CD4-positive, alpha-beta T cell treated with Interleukin-4 for 4 hours (primary cell): ENCODE data around the gene PRKG1.

Experiments used
- DNase-seq: peaks from one replicate; pipeline ENCODE4 v3.0.0-alpha.2; 2020

PRKG1 gene

DNA sequence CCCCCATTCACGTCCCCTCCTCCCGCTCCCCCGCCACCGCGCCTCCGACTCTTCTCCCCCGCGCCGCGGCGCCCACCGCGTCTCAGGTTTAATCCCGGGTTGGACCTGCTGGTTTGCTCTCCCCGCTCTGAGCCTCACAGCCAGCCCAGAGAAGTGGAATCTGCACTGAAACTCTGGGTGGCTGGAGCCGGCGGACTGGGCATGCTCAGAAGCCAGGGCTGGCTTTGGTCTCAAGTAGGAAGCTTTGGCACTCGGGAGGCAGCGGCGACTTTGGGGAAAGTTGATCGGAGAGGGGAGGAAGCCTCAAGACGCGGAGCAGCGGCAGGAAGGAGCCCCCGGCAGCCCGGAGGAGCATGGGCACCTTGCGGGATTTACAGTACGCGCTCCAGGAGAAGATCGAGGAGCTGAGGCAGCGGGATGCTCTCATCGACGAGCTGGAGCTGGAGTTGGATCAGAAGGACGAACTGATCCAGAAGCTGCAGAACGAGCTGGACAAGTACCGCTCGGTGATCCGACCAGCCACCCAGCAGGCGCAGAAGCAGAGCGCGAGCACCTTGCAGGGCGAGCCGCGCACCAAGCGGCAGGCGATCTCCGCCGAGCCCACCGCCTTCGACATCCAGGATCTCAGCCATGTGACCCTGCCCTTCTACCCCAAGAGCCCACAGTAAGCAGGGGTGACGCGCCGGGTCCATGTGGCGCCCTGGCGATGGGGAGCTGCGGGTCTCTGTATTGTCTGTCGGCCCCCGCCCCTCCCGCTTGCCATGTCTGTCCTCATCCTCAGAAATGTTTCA is at the start of gene PRKG1:
TSS of gene PRKG1 (plus strand) at position 250 of the 791 bp plus-strand sequence.
- DNase-seq = no peak

DNA sequence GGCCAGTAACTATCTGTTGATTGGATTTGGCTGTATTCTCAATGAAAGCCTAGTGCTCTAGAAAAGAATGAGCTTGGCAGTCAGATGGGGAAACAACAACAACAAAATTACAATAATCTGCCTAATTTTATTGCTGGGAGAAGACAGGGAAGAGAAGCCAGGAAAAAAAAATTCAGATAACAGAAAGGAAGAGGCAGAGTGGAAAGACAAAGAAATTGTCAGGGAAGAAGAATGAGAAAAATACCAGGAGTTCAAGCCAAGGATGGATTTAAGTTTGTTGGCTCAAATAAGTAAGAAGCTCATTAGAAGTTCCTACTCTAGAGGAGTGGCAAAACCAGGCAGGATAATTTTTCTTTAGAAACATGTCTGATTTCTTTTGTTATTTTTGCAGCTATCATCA is 45.9 kb upstream of the PRKG1 start:
- no peak for DNase-seq

DNA sequence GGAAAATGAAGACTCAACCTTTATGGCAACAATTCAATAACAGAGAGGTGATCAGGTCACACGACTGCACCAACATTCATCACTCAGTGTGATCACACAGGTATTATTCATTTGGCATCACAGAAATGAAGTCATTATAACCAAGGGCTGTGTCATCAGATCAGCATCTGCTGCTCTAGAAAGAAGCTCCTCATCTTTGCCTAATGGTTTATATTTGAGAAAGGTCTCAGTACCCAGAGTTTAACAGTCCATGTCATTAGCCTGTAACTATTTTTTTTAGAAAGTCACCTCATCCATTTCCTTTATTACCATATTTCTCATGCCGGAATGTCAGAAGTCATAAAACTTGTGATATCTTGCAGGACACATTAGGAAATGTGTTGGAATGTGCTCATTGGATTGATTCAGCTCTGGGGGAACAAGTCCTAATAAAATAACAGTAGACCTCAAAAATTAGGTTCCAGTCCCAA is 45.1 kb upstream of the PRKG1 start:
- no peak for DNase-seq

DNA sequence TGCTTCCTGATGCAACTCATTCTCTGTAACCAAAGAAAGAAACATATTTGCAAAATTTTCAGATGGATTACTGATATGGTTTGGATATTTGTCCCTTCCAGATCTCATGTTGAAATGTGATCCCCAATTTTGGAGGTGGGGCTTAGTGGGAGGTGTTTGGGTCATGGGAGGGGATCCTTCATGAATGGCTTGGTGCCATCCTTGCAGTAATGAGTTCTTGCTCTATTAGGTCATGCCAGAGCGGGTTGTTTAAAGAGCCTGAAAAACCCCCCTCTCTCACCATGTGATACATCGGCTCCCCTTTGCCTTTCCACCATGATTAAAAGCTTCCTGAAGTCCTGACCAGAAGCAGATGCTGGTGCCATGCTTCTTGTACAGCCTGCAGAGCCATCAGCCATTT is 43.8 kb upstream of the PRKG1 start:
- DNase-seq = no peak

DNA sequence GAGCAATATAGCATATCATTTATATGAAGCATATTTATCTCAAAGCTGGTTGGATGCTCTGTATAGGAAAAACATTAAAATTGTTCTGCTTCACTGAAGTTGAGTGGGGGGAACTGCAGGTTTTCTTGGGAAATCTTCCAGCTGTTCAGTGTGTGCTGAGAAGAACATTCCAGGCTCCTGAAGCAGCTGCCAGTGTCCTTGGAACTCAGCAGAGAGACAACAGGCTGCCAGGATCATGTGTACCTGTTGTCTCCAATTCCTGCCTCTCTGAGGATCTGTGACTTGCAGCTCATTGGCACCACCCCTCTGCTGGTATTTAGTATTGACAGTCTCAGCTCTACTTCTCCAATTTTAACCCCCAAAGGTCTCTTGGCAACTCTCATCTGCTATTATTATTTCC is 42.3 kb upstream of the PRKG1 start:
- no peak for DNase-seq

DNA sequence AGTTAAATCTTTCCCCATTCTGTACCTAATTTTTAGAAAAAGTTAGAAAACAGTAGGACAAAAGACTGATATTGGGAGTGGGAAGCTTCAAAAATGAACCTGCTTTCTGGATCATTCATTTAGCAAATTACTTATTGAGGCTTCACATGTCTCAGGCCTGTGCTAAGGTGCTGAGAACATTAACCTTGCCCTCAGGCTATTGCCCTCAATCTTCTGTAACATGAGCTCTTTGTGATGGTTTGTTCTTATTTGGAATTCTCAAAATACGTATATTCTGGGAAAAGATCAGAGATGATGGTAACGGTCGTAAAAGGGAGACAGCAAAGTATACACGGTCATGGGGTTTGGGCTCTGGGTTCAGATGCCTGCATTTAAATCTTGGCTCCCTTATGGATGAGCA is 39.5 kb upstream of the PRKG1 start:
- DNase-seq = no peak

DNA sequence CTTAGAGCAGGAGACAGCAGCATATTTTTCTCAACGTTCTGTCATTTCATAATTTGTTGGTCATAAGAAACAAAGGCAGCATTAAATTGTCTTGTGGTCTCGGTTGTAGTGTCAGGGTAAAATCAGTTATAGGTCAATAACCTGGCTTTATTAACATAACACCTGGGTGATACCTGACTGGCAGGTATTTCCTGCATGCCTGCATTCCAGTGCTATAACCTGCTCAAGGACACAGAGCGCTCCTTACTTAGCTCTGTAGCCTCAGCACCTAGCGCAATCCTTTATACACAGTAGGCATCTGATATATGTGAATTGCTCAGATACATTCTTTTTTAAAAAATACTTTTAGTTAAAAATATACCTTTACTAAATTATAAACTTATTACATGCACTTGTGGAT is 38.9 kb upstream of the PRKG1 start:
- DNase-seq = no peak

DNA sequence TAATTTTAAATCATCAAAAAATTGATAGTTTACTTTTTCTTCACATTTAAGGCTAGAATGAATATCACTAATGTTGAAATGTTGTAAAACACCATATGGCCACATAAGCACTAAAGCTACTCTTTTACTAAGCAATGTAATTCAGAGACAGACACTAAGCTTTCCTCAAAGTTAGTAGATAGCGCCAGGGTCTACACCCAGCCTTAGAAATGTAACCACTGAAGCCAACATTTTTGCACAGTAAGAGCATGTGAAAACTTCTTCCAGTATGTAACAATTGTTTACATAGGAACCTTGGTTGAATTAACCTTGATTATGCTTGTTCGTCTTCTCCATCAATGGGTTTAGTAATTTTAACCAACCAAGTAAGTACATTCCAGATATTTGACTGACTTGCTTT is 28.4 kb upstream of the PRKG1 start:
- DNase-seq = no peak

DNA sequence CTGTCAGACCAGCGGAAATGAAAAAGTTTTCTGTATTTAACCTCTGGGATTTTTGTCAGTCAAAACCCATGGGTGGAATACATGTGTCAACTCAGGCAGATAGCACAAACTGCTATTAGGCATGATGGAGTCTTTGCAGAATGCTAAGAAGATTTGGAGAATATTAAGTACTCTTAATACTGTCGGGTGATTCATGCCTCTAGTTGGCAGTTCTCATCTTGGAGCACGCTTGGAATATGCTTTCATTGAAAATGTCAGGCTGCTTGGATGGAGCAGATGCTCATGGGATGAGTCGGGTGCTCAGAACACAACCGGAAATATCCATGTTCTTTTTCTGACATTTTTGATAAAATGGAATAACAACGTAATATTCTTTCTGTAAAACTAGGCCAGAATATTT is 27.6 kb upstream of the PRKG1 start:
- no peak for DNase-seq

DNA sequence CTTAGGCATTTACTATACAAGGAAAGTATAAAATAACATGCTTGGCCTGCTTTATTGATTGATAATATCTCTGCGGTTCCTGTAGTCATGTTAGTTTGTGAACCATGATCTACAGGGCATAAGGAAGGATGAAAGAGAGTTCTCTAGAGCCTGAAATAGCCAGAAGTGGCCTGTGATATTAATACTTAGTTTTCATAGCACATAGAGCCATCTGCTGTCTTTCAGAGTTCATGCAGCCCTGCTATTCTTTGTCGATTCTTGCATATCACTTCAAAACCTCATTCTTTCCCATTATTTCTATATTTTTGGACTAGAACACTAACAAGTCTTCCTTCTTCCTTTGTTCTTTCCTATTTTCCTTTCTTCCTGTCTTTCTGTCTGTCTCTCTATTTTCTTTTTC is 26.4 kb upstream of the PRKG1 start:
- no peak for DNase-seq

DNA sequence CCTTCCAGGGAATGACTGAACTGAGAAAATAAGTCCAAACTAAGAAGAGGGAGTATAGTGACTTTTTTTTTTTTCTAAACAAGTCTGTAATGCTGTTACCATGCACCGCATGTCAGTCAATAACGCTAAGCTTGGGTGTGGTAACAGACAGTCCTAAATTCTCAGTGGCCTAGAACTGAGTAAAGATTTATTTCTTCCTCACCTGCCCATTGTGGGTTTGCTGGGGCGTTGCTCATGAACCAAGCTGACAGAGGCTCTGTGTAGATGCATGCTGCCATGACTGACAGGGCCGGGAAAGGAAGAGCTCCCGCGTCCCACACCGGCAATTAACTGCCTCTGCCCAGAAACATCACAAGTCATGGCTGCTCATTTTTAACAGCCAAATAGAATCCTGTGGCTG is 25.5 kb upstream of the PRKG1 start:
- DNase-seq = no peak

DNA sequence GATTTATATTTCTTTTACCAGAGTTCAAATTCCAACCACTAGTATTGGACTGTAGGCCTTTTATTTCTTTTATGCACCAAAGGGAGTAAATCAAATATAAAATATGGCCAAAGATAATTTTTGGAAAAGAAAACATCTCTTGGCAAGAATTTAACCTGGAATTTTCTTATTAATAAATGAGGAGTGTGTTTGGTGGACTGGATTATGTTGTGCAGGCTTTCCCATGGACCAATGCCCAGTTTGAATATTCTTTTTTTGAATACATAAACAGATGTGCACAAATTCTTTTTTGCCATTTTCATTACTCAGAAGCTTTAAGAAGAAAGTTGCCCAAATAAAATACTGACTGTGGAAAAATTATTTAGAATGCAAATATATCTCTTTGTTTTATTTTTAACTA is 22.1 kb upstream of the PRKG1 start:
- no peak for DNase-seq

DNA sequence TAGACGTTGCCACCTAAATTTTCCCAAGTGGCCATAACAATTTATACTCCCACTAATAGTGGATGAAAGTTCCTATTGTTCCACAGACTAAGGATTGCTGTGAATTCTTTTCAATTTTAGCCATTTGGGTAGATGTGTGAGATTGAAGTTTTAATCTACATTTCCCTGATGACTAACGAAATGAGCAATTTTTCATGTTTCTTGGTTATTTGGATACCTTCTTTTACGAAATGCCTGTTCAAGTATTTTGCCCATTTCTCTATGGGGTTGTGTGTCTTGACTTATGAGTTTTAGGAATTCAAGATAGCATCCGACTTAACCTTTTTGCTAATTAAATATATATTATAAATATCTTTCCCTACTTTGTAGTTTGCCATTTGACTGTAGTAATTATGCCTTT is 16.4 kb upstream of the PRKG1 start:
- DNase-seq = no peak

DNA sequence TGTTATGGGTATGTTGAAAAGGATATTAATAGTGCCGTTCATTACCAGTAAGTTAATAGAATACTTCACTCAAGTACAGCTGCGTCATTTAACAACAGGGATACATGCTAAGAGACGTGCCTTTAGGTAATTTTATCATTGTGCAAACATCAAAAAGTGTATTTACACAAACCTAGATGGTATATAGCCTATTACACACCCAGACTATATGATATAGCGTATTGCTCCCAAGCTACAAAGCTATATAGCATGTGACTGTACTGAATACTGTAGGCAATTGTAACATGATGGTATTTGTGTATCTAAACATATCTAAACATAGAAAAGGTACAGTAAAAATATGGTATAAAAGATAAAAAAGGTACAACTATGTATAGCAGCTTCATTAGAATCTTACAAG is 11.1 kb upstream of the PRKG1 start:
- DNase-seq = no peak

DNA sequence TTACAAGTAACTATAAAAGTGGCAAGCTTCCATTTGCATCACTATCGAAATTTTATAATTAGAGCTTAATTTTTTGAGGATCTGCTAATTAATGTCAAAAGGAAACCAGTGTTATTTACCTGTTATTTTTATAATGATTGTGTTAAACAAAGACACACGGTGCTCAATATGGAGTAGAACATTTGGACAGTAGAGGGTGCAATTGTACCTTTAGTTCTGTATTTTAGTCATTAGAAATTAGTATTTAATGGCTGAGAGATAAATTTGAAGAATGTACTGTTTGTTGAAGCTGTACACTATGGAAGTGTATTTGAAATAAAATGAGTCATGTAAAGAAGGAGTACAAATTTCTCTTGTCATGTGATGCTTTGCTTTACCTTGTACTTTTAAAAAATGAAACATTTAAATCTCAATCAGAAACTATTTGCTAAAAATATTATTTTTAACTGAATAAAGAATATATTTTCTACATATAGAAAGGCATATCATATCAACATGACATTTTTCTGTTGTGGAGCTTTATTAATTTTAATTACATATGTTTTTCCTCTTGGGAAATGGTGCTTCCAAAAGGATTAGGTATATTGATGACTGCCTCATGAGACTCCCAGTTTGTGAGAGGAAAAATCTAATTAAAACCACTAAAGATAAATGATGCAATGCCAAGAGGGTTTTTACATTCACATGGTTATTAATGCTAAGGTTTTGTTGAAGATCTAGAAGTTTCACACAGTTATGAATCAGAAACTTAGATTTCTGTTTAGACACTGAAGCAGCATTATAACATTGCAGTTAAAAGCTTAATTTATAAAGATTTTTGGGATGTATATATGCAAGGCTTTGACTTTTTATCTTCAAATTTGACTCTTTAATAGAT is 10.4 kb upstream of the PRKG1 start:
- DNase-seq = no peak

DNA sequence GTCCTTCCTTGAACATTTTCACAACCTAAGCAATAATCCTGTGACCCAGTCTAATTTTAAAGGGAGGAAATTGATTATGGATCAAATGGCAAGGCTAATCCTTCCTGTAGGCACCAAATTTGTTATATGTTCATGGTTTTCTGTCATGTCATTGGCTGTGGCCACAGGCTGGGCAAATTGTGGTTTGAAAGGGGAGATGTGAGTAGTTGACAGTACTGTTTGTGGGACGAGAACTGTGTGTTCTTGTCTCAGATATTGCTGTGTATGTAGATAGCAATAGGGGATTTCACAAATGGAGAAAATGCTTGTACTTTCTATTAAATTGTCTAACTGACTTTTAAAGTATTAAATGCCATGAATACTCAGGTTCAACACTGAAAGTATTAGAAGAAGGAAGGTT is 8.1 kb upstream of the PRKG1 start:
- DNase-seq = no peak

DNA sequence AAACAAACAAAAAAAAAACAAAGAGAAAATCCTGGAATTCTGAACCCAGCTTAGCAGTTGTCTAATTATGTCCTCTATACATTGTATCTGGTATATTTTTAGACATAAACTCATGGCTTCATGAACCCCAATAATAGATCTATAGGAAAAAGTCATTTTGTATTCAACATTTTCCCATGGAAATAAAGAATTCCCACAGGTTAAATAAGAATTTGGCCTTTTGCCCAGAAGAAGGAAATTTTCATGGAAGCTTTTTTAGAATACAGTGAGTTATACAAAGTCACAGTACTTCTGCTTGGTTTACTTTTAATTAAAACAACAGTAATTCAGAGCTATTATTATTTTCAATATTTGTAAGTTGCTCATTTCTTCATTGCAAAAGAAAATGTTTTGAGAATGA is 2.1 kb upstream of the PRKG1 start:
- DNase-seq = no peak

DNA sequence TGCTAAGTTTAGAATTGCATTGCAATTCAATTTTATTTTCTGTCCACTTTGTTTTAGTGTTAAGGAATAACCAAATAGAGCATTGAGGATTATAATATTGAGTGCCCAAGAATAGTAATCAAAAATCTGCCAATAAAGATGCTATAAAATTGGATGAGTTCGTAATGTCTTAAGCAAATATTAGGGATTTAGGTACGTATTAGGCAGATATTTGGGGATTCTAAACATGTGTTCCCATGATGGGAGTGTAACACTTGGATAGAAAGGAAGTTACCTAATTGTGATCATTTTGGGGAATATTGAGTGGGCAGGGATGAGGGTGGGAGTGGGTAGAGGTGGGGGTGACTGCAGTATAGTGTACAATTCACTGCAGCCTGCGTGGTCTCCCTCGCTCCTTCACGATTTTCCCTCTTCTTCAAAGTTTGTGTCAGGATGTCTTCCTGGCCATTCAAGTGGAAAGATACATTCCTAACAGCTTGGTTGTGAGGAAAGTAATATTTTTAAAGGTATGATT is 1.3 kb upstream of the PRKG1 start:
- no peak for DNase-seq

DNA sequence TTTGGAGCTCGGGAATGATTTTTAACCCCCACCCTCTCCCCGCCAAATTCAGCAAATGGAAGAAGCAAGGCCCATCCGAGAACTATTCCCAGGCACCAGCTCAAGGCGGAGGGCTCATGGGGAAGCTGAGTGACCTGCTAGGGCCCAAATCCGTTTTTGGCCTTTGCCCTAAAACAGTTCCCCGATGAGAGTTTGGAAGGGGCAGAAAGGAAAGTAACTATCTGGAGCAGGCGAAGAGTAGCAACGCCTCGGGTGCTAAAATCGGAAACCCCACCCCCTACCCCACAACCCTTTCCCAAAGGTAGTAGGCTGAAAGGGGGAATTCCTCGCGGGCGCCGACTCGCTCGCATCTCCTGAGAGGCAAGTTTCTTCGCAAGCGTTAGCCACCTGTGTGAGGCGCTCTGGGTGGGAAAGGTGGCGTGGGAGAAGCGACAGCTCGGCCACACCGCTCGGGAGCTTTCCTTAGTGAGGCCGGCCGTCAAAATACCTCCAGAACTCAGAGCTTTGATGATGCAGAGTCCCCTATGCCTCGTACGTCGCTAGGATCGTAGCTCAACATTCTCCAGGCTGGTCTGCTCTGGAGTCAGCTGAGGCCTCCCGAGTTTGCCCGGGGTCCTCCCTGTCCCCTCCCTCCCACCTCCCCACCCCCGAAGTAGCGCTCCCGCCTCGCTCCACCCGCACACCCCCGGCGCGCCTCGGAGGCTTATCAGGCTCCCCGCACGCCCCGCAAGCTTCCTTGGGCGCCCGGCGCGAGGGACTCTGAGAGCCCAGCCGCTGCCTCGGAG is 642 bp upstream of the PRKG1 start:
- DNase-seq = no peak

DNA sequence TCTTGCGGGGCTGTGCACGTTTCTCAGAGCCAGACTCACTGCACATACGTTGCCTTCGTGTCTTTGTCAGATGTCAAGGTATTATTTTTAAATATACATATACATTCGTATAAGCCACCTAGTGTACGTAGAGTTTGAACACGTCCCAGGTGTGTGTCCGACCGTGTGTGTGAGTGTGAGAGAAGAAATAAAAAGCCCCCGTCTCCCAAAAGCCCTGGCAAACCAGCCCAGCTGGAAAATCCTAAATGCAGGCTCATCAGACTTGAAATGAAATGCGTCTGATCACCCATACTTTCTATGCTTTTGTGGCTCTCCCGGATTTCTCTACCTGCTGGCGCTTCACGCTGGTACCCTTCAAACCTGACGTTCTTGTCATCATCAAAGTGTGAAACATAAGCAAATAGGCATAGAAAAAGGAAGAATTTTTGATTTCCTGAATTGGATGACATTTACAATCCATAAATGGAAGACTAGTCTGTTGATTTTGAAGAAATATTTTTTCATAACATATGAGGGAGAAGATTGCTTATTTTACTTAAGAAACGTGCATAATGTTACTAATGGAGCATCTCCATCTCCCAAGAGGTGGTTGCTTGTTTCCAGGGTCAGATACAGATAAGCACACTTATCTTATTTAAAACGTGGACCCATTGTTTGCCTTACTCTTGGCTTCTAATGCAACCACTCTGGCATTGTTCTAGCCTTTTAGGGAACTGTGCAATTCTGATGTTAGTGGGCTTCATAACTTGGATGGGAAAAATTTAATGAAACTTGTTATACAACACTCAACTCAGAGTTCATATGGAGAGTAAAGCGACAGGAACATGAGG is 971 bp downstream of the PRKG1 start:
- DNase-seq = no peak

DNA sequence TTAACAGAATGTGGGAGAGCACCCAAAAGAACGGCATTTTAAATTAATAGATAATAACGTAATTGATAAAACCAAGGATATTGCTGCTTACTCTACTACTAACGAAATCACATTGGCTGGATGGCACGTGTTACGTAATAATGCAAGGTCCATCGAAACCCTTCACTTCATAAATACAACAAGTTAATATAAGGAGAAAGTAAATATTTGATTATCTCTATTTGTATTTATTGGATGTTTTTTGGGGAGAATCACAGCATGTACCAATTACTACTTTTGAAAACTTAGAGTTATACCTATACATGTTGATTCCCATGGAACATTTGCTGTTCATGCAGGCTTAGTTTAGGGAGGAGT is 1.6 kb downstream of the PRKG1 start:
- no peak for DNase-seq

DNA sequence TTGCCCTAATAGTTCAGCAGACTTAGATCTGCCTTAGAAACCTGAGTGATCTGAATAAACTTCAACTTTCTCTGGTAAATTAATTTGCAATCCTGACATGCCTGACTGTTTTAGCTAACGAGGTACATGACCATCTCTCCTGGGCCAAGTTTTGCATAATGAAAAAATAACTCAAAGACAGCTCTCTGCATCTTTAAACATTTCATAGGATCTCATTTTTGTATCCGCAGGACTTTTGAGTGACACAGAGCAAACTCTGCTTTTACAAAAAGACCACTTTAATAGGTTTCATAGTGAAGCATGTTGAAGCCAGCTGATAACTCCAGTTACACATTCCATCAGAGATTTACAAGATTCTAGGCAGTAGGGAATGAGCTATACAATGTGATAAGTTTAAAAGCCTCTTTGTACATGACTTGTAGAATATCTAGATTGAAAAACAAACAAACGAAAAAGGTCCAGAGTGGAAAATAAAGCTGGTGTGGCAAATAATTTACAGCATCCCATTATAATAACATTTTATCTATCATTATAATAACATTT is 2.1 kb downstream of the PRKG1 start:
- no peak for DNase-seq
